IPS-NIHi11 (cell line): ENCODE results near the gene DPH1.

Source experiments
- DNase-seq: peaks from one replicate; pipeline ENCODE4 v3.0.0; 2012; ENCODE audit warnings: mixed read lengths, low spot score

Gene DPH1

GRCh38 chr17:2027528-2028233 is 2.3 kb upstream of the DPH1 start:
- DNase-seq = no peak

GRCh38 chr17:2028234-2028614 is 1.7 kb upstream of the DPH1 start:
- no peak for DNase-seq

GRCh38 chr17:2028737-2029136 is 1.2 kb upstream of the DPH1 start:
- DNase-seq = no peak

- no peak for DNase-seq
Observed at GRCh38 chr17:2030779-2031163, 818 bp downstream of the DPH1 start.

- no peak for DNase-seq
Observed at GRCh38 chr17:2033153-2033552, 3.2 kb downstream of the DPH1 start.

- no peak for DNase-seq
Observed at GRCh38 chr17:2034157-2034556, 4.2 kb downstream of the DPH1 start.

GRCh38 chr17:2034806-2035540 is 5.0 kb downstream of the DPH1 start:
- no peak for DNase-seq

- no peak for DNase-seq
Observed at GRCh38 chr17:2035541-2036488, 5.9 kb downstream of the DPH1 start.

GRCh38 chr17:2037155-2037554 is 7.2 kb downstream of the DPH1 start:
- no peak for DNase-seq

GRCh38 chr17:2040219-2040827 is 10.4 kb downstream of the DPH1 start:
- no peak for DNase-seq

GRCh38 chr17:2040942-2041560 is 11.1 kb downstream of the DPH1 start:
- DNase-seq = no peak

- DNase-seq = peak; percentile 95
Observed at GRCh38 chr17:2041561-2042389, 11.8 kb downstream of the DPH1 start, which contains the start of gene OVCA2. OVCA2 (plus strand) TSS chr17:2042022; CDS start chr17:2042048, 26 bp downstream.

GRCh38 chr17:2042390-2042847 is 12.5 kb downstream of the DPH1 start:
- DNase-seq = peak; percentile 54

- no peak for DNase-seq
Observed at GRCh38 chr17:2042933-2043332, 13.0 kb downstream of the DPH1 start.

- no peak for DNase-seq
Observed at GRCh38 chr17:2043785-2044184, 13.8 kb downstream of the DPH1 start.

GRCh38 chr17:2044263-2044894 is 14.4 kb downstream of the DPH1 start:
- no peak for DNase-seq

GRCh38 chr17:2047590-2047989 is 17.6 kb downstream of the DPH1 start:
- no peak for DNase-seq

- no peak for DNase-seq
Observed at GRCh38 chr17:2048805-2049204, 18.9 kb downstream of the DPH1 start.

- peak; percentile 91 for DNase-seq
Observed at GRCh38 chr17:2049333-2050299, 19.7 kb downstream of the DPH1 start.
